ENCODE measurements around the gene RHOG. TPM values are rescaled to one million over a fixed set of nuclear protein-coding genes. Genes with fewer than 3 reads are reported as not detected.
A peak's percentile ranks its signal among the peaks of the same experiment; 100 is the strongest.

RHOG gene
- total and polyA plus RNA-seq, 9 of the 15 experiments (the other 6 are each of a cell fraction or from before 2014, with no cell fraction given) = 22.6 to 162 (median 80.3) TPM

DNA sequence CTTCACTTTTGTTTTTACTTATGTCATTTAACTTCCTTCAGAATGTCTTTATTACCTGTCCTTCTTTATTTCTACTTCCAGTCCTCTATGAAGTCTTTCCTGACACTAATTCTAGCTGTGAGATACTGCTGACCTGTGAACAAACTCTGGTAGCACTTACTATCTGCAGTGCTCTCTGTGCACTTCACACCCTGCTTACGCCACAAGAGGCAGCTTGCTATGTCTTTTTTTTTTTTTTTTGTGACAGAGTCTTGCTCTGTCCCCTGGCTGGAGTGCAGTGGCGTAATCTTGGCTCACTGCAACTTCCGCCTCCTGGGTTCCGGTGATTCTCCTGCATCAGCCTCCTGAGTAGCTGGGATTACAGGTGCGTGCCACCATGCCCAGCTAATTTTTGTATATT is 25.4 kb upstream of the RHOG start (continued):
- TF ChIP-seq MXD1 (CRISPR knock-in tag; IDR thresholded peaks at IDR 0.05; ENCODE audit: borderline replicate concordance, poor library complexity, severe bottlenecking) (no peak), ZBTB17 (CRISPR knock-in tag; IDR thresholded peaks at IDR 0.05) (no peak), ATF3 (IDR thresholded peaks at IDR 0.05) (no peak), ATF3 (CRISPR knock-in tag; conservative IDR thresholded peaks at IDR 0.05) (no peak), PHF21A (IDR thresholded peaks at IDR 0.05; ENCODE audit: borderline replicate concordance, low read depth) (no peak), TBL1XR1 (IDR thresholded peaks at IDR 0.05; ENCODE audit: low read length in 2 of 2) (no peak), CAMTA2 (CRISPR knock-in tag; conservative IDR thresholded peaks at IDR 0.05) (no peak), ETS2 (tag; IDR thresholded peaks at IDR 0.05; ENCODE audit: borderline replicate concordance, poor library complexity, severe bottlenecking) (no peak), ARID4B (CRISPR knock-in tag; IDR thresholded peaks at IDR 0.05) (0 out of 2 replicates have a peak, but pooled peaks have one; percentile 36), MIER1 (IDR thresholded peaks at IDR 0.05; ENCODE audit: low read depth) (no peak), PRDM10 (IDR thresholded peaks at IDR 0.05; ENCODE audit: partially characterized antibody) (peak; percentile 62), ZNF699 (CRISPR knock-in tag; IDR thresholded peaks at IDR 0.05; ENCODE audit: insufficient replicate concordance) (no peak), CHD2 (IDR thresholded peaks at IDR 0.05; ENCODE audit: low read depth, low read length) (no peak), ARNT (IDR thresholded peaks at IDR 0.05) (peak; percentile 64 to 79; a peak in 2 of 4 replicates), POLR3G (IDR thresholded peaks at IDR 0.05; ENCODE audit: extremely low read depth, insufficient read length, insufficient replicate concordance) (no peak), ELF1 (tag; IDR thresholded peaks at IDR 0.05) (no peak), HEY1 (CRISPR knock-in tag; IDR thresholded peaks at IDR 0.05; ENCODE audit: borderline replicate concordance) (no peak), EP400 (IDR thresholded peaks at IDR 0.05) (0 out of 2 replicates have a peak, but pooled peaks have one; percentile 10), TBP (optimal IDR thresholded peaks at IDR 0.05; ENCODE audit: low read depth, low read length) (no peak)
- TF ChIP-seq, protein P1, sequence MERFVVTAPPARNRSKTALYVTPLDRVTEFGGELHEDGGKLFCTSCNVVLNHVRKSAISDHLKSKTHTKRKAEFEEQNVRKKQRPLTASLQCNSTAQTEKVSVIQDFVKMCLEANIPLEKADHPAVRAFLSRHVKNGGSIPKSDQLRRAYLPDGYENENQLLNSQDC (CRISPR knock-in tag; IDR thresholded peaks at IDR 0.05) = no peak

Data from K562 (cell line).